NCI-H1930 (cell line): Measurements from ENCODE around the gene GRAP.

ENCODE experiments used
- DNase-seq, 2 experiments: peaks; one replicate each; lab custom pipeline; 2025; lab: John Stamatoyannopoulos, UW

GRAP gene

DNA sequence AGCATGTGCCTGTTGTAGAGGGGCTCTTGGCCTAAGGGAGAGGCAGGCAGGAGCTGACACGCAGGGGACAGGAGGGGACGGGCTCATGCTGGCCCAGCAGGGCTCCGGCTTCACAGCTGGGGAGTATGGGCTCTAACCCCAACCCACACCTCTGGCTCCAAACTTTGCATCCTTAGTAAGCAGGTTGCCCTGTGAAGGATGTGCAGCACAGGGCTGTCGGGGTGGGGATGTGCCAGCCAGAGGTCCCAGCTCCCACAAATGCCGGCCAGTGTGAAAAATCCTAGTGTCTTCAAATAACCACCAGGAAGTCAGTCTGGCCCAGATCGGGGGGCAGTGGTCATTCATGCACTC is 28.2 kb downstream of the GRAP start:
- no peak for DNase-seq

DNA sequence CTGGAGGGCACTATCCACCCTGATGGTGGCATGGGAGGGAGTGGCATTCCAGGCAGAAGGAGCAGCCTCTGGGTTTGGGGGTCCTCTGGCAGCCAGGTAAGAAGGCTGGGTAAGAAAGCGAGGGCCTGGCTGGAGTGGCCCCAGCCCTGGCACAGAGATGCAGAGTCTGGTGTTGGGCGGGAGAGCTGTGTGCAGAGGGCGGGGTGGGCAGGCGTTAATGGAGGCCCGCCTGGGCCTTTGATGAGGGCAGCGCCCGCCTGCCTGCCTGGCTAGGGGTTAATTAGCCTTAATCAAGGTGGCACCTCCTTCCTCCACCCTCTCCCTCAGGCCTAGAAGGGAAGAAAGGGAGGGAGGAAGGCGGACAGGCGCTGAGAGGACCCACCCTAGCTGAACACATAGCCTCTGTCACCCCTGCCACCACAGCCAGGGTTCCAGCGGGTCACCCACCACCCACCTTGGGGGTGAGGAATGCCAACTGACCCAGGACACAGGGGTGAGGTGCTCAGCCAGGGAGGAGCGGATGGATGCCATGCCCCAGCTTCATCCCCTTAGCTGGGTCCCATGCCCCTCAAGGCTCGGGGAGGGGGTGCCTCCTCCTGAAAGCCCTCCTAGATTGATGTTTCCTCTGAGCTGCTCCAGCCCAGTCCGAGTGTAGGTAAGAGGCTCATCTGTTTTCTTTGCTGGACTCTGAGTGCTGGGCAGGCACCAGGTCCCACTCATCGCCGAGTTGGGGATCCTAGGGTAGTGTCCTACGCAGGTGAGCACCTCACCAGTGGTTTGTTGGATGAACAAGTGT is 28.8 kb downstream of the GRAP start:
- no peak for DNase-seq

DNA sequence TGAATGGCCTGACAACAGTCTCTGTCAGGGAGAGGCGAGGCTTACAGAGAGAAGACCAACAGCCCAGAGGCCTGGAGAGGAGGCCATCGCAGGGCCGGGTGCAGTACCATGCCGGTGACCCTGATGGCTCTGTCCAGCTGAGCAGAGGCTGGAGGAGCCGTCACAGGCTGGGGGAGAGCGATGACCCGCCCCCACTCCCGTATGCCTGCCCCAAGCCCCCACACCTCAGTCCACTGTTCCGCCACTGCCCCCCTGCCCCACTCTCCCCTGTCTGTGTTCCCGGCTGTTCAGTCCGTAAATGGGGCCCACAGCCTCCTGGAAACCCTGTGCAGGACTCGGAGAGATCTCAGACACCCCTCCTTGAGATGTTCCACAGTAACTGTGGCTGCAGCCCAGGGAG is 29.4 kb downstream of the GRAP start:
- no peak for DNase-seq

DNA sequence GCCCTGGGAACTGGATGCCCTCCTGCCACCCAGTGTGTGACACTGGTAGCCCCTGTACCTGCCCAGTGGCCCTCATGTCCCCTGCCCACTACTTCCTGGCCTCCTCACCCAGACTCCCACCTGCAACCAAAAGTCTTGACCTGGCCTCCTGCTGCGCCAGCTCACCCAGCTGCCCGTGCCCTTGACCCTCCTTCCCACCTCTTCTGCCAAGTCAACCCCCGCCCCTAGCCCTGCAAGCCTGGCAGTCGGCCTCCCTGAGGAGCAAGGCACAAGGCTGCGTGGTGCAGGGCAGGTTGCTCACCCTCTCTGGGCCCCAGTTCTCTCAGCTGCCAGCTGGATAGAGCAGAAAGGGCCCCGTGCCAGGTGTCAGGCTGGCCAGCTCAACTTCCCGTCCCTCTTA is 29.9 kb downstream of the GRAP start:
- no peak for DNase-seq

DNA sequence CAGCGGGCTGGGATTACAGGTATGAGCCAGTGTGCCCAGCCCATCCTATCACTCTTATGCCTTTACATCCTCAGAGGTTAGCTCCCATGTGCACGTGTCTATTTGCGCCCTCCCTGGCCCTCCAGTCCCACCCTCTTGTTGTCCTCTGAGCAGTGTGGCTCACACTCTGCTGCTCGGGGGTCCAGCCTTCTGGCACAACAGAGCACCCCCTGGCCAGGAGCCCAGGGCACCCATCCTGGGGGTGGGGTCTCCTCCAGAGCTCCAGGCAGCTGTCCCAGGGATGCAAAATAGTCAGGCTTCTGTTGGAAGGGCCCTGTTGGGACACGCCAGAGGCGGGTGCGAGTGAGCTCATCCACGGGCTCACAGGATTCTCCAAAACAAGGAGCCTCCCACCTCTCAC is 30.5 kb downstream of the GRAP start:
- no peak for DNase-seq

DNA sequence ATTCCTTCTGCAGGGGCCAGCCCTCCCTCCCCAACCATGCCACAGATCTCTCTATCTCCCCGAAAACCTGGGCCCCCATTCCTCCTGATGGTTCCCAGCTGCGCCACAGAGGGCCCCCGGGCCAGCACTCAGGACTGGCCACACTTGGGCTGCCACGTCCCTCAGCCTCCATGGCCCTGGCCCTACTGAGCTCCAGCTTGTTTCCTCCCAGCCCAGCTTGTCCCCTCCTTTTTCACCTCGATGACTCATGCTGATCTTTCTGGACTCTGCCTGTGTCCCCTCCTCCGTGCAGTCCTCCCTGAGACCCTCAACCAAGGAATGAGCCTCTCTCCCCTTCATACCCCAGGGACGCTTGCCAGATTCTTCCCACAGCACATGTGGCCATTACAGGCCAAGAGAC is 31.3 kb downstream of the GRAP start:
- DNase-seq: no peak

DNA sequence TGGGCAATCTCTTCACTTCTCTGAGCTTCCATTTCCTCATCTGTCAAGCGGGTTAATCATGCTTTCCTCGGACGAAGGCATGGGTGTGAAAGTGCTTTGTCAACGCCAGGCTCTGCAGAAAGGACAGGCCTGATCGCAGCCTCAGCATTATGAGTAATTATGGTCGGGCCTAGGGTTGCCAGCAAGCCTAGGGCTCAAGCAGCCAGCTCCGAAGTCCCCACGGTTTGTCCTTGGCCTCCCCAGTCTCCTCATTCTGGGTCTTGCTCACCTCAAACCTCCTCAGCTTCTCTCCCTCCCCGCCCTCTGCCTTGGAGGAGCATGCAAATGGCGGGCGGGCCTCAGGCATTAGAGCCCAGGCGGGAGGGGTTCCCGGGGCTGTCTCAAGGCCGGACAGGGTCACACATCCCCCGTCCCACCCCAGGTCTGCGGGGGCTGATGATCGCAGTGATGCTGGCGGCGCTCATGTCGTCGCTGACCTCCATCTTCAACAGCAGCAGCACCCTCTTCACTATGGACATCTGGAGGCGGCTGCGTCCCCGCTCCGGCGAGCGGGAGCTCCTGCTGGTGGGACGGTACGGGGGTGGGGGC is 32.0 kb downstream of the GRAP start:
- no peak for DNase-seq

DNA sequence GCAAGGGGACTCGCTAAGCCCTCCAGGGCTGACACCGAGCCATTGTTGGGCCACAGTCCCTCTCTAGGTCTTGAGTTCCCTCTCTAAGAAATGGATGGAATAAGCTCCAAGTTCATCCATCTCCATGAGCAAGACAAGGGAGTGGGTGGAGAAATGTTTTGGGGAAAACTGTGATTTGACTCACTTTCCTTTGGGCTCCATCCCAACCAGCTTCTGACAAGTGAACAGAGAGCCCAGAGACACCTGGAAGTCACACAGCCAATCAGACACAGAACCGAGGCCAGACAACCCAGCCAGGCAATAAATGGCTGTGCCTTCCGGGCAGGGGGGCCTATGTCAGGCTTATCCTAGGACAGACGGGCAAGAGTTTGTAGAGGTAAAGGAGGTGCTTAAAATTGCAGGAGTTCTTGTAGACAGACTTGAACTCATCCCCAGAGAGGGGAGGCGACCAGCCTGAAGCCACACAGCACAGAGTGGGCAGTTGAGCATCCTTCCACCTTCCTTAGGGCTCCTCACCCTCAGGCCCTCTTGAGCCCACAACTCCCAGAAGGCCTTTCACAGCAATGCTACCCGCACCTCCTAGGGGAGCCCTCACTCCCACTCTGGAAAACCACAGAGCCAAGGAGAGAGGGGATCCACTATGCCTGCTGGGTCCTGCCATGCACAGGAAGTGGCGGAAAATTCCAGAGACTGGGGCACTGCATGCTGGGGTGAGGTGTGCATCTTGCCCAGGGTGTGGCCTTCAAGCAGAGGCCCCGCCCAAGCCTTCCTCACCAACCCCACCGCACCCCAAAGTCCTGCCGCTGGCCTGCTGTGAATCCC is 32.7 kb downstream of the GRAP start:
- DNase-seq: no peak

DNA sequence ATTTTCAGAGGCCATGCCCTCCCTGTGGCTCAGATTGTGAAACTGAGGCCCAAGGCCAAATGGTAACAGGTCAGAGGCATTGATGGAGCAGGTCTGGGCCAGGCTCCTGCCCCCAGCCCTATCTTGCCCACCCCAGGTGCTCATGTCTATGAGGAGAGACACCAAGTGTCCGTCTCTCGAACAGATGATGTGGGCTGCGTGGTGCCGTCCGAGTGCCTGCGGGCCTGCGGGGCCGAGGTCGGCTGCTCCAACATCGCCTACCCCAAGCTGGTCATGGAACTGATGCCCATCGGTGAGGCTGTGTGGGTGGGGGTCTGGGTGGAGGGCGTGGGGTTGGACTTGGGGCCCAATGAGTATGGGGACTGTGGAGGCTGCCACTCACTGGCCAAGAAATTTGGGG is 33.5 kb downstream of the GRAP start:
- no peak for DNase-seq

DNA sequence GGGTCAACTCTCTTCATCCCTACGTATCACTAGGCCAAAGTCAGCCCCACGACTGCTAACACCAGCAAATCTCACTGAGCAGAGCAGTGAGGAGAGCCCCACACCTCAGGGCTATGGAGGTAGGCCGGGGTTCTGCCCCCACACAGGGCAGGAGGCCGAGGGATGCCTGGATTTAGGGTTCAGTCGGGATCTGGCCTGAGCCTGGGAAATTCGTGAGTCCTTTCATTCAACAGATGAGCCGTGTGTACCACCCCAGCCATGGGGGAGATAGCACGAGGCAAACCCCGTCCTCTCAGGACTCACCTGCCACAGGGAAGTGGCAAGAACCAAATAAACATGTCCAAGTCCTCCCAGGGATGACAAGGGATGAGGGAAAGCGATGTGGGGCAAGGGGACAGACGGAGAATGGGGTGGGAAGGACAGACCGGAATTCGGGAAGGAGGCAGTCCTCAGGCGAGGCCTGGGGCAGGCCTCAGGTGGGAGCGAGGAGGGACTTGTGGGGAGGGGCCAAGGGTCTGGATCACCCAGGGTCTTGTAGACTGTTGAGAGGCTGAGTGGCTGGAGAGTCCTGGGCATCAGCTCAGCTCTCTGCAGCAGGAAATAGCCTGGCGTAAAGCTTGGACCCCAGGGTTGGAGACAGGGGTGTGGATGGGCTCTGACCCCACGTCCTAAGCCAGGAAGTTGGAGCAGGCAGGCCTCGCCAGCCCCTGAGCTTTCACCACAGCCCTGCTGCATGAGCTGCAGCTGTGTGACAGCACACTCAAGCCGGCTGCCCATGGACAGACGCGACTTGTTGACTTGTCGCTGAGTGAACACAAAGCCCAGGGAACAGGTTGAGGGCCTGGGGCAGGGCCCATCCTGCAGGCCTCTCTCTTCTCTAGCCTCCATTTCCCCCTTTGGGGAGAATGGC is 34.3 kb downstream of the GRAP start:
- DNase-seq: no peak

DNA sequence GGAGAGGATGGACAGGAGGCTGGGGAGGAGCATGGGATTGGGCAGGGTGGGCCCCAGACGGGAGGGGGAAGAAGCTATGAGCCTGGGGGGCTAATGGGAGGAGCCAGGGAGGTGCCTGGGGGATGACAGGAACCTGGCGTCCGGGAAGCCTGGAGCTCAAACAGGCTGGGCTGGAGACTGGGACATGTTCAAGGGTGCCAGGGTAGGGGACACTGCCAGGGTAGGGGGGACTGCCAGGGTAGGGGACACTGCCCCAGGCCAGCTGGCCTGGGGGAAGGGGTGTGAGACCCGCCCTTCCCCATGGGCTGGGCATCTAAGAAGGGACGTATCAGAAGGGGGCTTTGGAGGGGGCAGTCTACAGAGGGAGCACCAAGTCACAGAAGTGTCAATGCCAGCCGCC is 35.2 kb downstream of the GRAP start:
- no peak for DNase-seq

DNA sequence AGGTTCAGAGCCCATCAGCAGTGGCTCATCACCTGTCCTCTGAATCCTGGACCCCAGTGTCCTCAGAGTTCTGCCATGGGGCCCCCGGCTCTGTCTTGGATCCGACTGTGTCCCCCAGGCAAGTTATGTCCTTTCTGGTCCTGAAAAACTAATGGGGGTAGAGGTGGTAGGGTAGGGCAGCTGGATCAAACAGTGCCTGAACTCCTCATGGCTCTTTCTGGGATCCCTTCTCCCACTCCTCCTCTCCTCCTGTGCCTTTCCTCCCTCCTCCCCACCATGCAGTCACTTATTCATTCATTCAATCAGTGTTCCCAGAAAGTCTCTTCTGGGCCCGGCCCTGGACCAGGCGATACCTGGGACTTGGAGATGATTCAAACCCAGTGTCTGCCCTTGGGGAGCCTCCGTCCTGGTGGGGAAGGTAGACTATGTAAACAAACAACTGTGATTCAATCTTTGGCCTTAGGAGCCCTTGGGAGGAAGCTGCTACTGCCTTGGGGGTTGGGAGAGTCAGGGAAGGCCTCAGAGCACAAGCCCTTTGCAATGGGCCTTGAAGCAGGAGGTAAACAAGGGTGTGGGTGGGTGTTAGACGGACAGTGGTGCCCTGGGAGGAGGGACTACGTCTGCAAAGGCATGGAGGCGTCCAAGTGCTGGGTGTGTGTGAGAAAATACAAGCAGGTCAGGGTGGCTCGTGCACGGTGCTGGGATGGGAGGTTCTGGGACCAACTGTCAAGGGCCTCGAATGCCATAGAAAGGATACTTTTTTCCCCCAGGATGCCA is 35.8 kb downstream of the GRAP start:
- no peak for DNase-seq

DNA sequence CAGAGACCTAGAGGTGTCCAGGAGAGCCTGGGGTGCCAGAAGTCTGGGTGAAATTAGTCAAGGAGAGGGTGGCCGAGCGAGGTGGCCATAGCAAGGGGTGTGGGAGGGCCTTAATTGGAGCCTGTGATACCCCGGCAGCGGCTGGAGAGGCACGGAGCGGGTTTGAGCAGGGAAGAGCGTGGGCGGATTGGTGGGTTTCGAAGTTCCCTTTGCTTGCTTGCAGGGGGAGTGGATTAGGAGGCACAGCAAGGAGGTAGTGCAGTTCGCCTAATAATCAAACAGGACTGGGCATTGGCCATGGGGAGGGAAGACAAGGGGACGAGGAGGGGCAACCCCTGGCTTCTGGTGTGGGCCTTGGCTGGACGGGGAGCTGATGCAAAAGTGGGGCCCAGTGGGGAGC is 36.8 kb downstream of the GRAP start:
- no peak for DNase-seq

DNA sequence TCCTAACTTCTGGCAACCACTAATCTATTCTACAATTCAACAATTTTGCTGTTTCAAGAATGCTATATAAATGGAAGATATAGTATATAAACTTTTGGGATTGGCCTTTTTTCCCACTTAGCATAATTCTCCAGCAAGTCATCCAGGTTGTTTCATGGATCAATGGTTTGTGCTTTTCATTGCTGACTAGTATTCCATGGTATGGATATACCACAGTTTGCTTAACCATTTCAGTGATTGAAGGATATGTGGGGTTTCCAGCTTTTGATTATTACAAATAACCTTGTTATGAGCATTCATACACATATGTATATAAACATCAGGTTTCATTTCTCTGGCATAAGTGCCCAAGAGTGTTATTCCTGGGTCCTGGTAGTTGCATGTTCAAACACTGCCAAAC is 40.1 kb downstream of the GRAP start:
- no peak for DNase-seq

DNA sequence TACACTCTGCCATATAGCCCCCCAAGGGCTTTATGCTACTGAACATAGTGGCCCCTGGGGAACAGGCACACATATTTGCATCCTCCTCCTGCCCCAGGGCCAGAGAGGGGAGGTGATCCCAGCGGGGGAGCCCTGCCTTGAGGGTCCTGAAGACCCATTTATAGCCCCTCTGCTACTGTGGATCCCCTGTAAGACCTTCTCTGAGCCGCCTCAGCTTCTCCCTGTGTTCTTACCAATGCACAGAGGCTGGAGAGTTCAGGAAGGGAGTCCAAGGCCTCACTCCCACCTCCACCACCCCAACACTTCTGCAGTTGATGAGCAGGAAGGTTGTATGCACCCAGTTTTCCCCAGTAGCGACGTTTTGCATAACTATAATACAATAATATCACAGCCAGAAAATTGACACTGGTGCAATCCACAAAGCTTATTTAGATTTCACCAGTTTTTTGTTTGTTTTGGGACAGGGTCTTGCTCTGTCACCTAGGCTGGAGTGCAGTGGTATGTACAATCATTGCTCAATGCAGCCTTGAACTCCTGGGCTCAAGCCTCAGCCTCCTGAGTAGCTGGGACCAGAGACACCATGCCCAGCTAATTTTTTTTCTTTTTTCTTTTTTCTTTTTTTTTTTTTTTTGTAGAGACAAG is 40.8 kb downstream of the GRAP start:
- no peak for DNase-seq

DNA sequence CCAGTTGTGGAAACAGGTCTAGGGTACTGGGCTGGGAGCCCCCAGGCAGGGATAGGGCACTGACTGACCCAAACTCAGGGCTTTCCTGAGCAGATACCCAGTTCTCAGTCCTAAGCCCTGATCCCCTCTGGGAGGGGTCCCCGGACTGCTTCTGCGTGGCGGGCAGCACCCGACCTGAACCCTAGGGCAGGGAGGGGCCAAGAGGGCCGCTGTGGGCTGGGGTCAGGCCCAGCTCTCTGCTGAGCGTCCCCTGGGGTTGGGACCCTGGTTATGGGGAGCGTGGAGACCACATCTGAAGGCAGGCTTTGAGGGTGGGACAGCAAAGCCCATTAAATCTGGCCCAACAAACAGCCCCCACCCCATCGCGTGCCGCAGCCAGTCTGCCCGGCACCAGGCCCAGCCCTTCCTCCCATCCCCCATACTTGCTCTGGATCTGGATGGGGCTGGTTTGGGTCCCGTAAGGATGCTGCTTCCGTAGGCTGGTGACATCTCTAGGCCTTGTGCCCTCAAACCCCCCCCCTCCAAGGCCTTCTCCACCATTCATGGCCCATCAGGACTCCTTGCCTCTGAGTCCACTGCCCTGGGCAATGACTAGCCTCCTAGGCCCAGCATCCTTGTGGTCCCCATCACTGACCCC is 41.5 kb downstream of the GRAP start:
- DNase-seq: no peak

DNA sequence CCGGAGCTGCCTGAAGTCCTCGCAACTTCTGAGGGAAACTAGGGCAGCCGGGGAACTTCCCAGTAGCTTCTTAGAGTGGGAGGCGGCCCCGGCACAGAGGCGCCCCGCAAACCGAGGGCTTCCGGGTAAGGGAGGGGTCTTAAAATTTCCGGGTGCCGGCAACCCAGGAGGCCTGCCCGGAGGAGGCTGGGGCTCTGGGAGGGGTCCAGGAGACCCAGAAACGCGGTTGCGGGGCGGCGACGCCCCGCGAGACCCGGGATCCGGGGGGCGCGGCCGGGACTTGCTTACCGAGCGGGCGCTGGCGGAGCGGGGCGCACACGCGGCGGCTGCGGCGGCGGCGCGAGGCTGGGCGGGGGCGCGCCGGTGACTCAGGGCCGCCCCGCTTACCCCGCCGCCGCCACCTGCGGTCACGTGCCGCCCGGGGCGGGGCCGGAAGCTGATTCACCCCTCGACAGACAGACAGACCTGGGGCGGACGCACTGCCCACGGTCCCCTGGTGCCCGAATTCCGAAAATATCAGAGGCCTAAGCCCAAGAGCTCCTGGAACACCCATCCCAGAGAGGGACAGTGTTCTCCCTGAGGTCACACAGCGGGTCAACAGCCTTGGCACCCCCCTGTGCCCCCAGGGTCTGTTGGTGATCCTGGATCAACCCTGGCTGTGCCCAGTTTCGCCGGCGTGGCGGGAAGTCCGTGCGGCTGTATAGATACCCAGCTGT is 42.2 kb downstream of the GRAP start, which contains the start of gene FAM83G:
FAM83G (minus strand) TSS at position 344 of the 716 bp plus-strand sequence. CDS start 723 bp downstream, outside the sequence.
- DNase-seq: peak in 1 of 2 experiments; percentile 37

DNA sequence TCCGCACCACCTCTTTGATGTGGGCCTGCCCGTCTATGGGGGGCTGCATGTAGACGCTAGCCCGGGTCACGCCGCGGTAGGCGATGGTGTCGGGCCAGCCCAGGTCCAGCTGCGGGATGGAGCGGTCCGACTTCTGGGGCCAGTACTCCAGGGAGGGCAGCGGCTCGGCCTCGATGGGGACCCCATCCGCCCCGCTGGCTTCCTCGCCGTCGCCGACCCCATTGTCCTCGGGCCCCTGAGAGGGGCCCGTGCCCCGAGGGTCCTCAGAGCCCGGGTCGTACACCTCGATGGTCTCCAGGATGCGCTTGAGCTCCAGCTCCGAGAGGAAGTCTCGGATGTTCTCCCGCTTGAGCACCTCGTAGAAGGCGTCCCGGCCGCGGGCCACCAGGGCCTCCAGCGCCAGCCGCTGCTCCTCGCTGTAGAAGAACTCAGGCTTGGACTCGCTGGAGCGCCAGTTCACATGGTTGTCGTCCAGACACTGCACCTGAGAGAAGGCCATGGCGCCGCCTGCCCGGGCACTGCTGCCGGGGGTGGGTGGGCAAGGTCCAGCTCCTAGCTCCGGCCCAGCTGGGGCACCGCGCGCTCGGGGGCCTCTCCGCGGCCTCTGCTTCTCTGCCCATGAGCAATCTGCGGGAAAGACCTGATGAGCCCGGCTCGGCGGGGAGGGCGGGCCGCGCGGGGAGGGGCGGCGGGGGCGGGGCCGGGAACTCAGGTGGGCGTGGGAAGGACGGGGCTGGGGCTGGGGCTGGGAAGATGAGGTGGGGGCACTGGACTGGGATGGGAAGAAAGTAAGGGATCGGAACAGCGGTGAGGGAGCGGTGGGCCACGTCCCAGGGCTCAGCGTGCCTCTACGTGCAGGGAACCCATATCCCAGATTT is 43.0 kb downstream of the GRAP start:
- DNase-seq: no peak
